ENCODE measurements around the gene NGEF. TPM values are rescaled to one million over a fixed set of nuclear protein-coding genes. Genes with fewer than 3 reads are reported as not detected.
A peak's percentile ranks its signal among the peaks of the same experiment; 100 is the strongest.
"Not testable (repeated sequence)": the region's sequence is repeated elsewhere in the genome, so short reads cannot be mapped to it uniquely, and the experiment has no call there.

NGEF gene
- total RNA-seq, 1 experiment from 2014 or later, result 2.7 TPM

DNA sequence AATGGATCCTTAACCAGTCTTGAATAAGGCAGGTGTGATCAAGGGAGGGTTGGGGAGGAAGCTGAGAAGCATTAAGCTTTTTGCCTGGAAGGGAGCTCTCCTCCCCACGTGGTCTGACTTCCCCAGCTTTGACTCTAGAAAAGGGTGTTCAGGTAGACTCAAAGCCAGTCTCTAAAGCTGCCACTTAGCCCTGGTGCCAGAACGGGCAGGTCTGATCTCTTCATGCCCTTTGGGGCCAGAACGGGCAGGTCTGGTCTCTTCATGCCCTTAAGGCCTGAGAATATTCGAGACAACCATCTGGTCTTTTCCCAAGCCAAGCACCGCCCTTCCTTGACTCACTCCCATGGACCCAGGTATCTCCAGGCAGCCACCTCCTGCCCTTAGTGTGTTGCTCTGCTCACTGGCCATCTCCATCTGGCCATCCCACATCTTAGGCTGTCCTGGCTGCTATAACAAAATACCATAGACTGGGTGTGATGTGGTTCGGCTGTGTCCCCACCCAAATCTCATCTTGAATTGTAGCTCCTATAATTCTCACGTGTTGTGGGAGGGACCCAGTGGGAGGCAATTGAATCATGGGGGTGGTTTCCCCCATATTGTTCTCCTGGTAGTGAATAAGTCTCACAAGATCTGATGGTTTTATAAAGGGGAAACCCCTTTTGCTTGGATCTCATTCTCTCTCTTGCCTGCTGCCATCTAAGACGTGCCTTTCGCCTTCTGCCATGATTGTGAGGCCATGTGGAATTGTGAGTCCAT lies 83.6 kb downstream of the NGEF start:
- DNase-seq (ENCODE audit: low read depth), result no peak

DNA sequence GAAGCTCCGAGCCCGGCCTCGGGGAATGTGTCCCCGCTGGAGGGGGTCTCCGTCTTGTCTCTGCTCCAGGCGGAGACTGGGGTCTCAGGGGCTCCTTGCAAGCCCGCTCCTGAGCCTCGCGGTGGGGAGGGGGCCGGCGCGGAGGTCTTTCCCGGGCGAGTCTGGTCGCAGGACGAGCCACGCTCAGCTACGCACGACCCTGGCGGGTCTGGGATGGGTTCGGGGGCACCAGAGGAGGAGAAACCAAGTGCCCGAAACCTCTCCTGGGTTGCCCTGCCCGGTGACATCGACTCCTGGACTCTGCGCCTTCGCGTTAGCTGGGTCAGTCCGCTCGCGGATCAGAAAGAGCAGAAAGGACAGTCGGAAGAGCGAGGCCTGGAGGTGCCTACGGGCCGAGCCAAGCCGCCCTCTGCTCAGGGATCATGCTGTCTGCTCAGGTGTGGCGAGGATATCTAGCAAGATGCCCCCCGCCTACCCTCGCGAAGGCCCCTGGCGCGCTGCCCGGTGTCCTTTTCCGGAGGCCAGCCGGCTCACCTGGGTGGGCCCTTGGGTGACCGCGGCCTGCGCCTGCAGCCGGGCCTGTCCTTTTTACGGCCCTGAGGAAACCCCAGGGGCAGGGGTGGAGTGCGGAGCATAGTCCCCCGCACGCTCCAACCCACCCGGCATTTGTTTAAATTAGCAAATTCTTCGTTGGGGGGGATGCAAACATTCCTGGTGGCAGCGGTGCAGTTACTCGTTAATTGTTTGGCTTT lies 84.3 kb downstream of the NGEF start:
- no peak for DNase-seq (ENCODE audit: low read depth)

DNA sequence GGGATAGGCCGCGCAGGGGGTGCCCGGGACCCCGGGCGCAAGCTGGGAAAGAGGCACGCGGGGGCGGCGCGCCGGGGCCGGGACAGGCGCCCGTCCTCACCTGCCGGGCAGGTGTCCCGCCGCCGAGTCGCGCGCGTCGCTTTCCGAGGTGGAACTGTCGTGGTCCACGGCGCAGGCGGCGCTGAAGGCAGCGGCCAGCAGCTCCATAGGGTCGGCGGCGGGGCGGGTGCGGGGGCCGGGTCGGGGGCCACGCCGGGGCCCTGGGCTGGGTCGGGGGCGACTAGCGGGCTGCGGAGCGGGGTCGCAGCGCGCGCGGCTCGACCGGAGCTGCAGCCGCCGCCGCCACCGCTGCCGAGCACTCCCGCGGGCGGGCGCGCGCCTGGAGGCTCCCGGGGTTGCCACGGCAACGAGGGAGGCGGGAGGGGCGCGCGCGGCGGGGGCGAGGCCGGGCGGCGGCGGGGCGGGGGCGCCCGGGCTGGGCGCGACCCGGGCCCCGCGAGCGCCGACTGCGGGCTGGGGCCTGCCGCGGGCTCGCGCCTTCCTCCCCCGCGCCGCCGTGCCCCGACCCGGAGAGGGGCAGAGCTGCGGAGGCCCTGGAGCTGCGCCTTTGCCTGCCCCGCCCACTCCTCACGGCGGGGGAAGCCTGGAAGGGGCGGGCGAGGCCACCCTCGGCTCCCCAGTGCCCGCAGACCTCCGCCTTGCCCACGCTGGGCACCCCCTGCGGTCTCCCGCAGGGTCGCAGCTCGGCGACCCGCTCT lies 85.1 kb downstream of the NGEF start:
- DNase-seq (ENCODE audit: low read depth), result no peak

DNA sequence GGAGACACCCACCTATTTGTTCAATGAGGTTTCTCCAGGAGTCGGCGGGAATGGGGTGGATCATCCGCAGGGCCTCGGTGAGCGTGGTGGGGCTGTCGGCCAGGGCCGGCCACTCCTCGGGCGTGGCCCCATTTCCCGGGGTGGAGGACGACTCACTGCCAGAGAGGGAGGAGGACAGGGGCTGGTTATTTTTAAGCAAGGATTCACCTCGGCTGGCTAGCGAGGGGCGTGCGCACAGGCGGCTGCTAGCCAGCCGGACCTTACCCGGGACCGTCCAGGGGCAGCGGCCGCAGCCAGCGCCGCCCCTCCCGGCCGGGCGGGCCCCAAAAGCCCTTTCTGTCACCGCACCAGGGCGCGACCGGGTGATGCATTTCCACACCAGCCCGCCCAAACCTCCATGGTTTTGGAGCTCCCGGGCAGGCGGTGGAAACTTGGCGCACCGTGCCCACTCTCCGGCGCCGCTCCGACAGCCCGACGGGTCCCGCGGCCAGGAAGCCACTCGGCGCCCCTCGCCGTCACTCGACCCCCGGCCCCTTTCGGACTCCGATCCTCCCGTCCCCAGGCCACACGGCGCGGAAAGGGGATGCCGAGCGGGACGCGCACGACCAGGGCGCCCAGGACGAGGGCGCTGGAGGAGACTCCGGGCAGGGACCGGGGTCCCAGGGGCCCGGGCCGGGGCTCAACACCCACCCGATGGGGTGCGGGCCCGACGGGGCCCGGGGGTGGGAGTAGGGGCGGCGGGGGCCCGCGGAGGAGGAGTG lies 85.8 kb downstream of the NGEF start:
- no peak for DNase-seq (ENCODE audit: low read depth)

DNA sequence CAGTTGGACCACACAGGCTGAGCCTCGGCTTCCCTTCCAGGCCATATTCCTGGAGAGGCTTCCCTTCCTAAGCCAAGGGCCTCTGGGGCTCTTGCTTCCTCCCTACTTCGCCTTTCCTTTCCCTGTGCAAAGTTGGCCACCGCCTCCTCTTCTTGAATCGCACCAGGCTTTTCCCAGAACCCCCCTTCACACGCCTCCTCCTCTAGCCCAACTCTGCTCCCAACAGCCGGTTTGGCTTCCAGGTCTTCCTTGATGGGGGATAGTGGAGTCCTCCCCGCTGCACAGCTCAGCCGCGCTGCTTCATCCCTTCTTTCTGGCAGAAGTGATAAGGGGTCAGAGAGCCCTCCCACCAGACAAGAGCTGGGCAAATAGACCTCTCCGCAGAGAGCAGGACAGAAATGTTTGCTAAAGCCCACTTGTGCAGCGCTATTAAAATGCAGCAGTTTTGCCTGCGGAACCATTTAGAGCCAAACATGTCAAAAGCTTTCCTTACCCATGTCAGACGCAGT lies 86.6 kb downstream of the NGEF start:
- DNase-seq (ENCODE audit: low read depth), result no peak

DNA sequence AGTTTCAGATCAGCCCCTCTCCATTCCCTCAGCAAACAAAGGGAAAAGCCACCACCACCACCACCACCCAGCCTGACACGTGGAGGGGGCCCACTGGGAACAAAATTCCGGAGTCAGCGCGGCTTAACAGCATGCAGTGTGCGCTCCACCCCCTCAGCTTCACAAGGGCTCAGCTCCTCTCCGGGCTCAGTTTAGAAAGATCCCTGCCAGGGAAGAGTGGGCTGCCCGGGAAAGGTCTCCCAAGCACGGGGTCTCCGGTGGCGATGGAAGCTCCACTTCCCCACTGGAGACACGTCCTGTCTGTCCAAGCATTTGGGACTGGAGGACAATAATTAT lies 87.3 kb downstream of the NGEF start:
- no peak for DNase-seq (ENCODE audit: low read depth)

DNA sequence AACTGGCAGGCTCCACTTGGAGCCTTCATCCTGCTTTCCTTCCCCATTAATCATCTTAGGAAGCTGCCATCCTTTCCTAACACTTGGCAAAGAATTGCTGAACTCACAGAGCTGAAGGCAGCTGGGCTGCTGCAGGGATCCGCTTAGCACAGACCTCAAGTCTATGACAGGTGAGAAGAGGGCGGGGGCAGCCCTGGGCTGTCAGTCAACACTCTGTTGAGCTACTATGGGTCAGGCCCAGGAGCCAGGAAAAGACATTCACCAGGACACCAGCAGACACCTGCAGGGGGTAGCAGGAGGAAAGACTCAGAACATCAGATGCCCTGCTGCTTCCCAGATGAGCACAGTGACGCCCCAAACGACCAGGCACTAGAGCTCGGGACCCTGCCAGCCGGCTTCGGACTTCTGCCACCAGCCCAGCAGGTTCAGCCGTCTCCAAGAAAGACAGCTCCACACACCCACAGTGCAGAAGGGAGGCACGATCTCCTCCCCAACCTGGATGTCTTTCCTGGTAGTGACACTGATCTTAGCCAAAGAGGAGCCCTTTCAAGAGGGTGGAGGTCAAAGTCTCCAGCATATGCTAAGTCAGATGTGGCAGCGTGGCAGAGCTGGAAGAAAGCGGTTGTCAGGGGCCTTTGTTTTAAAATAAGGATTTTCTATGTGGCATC lies 87.8 kb downstream of the NGEF start:
- no peak for DNase-seq (ENCODE audit: low read depth)

DNA sequence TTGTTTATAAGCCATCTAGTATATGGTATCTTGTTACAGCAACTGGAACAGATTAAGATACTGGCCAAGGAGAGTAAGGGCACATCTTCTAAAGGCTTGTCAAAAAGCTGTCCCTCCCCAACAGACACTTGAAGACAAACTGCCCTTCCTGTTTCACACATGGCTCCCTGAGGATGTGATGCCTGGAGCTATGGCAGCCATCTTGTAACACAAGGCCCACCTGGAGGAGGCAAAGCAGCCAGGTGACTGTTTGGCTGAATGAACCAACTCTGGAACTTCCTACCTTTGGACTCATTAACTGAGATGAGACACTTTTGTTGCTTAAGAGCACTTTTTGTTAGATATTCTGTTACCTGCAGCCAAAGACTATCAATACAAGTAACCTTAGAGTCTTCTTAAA lies 88.6 kb downstream of the NGEF start:
- DNase-seq (ENCODE audit: low read depth), result no peak

DNA sequence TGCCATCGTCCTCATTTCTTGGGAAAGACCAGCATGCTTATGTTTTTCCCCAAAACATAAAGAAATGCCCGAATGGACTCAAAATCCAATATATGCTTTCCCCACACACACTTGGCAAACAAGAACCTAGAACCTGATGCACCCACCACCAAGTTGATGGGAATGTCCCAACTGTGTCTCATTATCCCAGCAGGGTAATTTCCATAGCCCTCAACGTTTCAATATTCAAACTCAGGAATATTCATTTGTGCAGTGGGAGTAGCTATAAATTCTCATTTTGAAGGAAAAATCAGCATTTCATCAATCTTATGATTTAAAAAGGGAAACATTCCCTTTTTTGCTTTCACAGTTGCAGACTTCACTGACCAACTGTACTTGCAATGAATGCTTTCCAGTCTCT lies 92.3 kb downstream of the NGEF start:
- DNase-seq (ENCODE audit: low read depth), result no peak

DNA sequence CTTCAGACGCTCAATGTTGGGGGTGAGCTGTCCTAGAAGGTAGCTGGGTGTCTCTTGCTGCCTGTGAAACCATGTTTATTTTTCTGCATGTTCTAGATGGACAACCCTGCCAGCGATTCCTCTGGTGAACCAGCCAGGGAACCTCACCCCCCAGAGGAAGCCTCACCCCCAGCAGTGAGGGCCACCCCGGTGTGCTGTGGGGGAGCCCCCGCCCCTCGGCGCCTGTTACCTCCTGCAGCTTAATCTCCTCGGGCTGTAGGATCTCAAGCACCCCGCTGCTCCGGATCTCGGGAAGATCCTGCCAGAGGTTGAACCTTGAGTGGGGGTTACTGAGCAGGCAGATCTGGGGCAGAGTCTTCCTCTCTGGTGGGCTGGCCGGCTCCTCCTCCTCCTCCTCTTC lies 93.0 kb downstream of the NGEF start:
- DNase-seq (ENCODE audit: low read depth), result no peak

DNA sequence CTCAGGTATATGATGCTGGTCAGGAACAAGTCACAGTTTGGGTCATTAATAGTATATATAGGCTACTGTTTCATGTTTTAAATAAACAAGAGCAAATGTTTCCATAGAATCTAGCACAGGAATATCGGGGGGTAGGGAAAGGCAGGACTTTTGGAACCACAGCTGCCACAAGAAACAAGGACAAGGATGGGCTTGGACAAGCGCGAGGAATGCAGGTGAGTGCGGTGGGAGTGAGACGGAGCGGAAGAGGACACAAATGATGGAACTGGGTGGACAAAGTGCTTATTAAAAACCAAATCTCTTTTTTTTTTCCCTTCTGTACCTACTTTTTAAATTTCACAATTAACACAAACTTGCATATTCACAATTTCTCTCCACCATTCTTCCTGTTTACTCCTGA lies 93.9 kb downstream of the NGEF start:
- DNase-seq (ENCODE audit: low read depth), result no peak

DNA sequence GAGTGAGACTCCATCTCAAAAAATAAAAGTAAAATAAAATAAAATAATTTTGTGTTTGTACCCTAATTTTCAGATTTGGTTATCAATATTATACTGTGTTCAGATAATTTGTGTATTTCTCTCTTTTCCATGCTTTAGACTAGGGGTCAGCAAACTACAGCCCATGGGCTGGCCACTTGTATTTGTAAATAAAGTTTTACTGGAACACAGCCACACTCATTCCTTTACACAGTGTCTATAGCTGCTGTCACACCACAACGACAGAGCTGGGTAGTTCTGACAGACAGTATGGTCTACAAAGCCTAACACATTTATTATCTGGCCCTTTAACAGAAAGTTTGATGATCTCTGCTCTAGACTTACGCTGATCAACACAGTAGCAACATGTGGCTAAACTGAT lies 99.2 kb downstream of the NGEF start:
- no peak for DNase-seq (ENCODE audit: low read depth)

DNA sequence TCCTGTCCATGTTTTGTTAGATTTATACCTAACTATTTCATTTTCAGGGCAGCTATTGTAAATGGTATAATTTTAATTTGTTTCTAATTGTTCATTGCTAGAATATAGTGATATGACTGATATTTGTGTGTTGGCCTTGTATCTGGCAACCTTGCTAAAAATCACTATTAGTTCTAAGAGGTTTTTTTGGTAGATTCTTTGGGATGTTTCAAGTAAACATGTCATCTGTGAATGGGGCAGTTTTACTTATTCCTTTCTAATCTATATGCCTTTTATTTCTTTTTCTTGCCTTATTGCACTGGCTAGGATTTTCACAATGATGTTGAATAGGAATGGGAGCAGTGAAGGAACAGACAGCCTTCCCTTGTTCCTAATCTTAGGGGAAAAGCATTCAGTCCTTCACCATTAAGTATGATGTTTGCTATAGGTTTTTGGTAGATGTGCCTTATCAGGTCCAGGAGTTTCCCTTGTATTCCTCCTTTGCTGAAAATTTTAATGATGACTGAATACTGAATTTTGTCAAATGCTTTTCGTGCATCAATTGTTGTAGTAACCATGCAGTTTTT lies 101.3 kb downstream of the NGEF start:
- DNase-seq (ENCODE audit: low read depth), result no peak

DNA sequence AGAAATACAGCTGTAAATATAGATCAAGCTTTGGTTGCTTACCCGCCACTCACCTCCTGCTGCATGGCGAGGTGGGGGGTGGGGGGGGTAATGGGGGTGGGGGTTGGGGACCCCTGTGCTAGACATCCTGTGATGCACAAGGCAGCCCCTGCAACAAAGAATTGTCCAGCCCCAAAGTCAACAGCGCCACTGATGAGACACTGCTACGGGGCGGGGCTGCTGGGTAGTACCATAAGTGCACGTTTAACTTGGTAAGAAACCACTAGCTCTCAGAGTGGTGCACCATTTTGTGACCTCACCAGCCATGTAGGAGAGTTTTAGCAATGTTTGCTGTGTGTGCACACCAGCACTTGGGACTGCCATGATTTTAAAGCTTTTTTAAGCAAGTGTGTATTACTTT lies 102.7 kb downstream of the NGEF start:
- no peak for DNase-seq (ENCODE audit: low read depth)

DNA sequence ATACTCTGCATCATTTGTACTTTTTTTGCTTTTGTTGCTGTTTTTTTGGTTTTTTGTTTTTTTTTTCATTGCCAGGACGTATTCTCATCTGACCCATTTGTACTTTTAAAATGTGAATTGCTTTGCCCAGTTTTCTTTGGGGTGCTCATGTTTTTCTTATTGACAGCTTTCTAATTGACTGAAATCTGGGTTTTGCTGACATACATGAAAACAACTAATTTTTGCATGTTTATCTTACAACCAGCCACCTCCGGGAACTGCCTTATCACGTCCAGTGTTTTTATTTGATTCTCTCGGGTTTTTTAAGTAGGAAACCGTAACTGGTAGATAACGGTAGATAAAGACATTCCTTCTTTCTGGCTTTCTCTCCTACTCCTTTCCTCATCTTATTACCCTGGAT lies 104.4 kb downstream of the NGEF start:
- DNase-seq (ENCODE audit: low read depth), result no peak

DNA sequence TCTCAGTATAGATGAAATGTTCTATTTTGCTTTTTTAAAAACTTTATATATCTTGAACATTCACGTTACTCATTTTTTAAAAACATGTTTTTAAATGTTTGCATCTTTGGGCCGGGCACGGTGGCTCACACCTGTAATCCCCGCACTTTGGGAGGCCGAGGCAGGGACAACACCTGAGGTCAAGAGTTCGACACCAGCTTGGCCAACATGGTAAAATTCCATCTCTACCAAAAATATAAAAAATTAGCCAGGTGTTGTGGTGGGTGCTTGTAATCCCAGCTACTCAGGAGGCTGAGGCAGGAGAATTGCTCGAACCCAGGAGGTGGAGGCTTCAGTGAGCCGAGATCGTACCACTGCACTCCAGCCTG lies 105.4 kb downstream of the NGEF start:
- not testable (repeated sequence) for DNase-seq (ENCODE audit: low read depth)

DNA sequence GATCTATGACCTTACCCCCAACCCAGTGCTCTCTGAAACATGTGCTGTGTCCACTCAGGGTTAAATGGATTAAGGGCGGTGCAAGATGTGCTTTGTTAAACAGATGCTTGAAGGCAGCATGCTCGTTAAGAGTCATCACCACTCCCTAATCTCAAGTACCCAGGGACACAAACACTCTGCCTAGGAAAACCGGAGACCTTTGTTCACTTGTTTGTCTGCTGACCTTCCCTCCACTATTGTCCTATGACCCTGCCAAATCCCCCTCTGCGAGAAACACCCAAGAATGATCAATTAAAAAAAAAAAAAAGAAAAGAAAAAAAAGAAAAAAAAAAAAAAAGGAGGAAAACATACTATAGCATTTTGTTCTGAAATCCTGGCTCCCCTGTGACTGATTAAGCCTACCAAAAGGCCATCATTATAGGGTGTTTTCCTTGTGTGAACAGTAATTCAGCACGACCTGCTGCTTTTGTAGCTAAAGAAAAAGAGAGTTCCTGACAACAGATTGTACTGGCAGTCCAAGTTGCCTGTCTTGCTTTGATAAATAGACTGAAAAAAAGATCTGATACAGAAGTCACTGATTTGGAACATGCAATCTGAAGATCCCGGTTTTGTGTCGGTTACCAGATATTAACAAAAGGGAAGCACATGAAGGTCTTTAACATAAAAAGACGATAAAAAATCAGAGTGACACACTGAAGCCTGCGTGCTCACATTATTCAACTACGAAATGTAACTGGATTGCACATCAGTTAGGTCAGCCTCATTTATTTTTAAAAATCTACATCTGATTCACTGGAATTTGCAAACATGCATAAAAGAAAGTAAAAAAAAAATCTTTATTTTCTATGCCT lies 106.0 kb downstream of the NGEF start:
- DNase-seq (ENCODE audit: low read depth), result not testable (repeated sequence)

DNA sequence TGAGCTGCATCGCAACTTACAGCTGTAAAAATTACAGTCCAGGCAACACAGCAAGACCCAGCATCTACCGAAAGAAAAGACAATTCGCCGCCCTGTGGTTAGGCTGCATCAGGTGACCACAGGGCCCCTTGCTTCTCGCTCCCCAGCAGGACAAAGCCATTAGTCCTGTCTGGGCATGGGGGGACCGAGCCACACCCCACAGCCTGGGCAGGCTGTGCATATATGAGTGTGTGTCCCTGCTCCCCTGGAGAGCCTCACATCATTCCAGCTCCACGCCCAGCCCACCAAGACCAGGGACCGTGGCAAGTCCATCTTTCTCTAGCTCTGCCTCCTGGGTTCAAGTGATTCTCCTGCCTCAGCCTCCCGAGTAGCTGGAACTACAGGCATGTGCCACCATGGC lies 109.1 kb downstream of the NGEF start:
- no peak for DNase-seq (ENCODE audit: low read depth)

DNA sequence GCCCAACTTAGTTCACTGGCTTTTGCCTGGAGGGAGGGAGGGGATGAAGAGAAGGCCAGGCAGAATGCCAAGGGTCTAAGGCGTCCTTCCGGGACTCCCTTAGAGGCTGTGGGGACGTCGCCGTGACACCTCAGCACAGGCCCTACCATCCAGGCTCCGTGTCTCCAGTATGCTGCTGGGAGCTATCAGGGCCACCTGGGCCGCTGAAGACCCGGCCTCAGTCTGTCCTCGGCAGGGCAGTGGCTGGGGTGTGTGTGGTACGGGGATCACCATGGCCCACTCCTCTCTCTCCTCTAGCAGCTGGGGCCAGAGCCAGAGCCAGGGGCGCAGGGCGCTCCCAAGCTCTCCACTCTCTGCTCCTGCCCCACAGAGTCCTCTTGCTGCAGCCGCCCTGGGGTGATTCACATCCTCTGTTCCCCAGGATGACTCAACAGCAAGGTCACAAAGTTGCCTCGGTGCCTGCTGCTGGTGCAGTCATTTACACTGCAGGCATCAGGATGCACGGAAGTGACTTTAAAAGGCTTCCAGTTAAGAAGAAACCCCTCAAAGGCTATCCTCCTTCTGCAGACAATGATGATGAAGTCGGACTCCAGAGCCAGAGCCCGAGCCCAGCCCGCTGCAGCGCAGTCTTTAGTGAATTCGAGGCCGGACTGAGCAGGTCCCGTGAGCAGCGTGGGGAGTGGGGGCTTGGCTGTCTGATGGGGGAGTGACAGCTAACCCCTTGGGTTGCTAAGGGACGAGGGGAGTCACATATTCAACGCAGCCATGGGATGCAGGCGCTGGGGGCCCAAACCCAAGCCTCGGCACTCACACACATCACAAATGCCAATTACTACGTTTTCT lies 111.1 kb downstream of the NGEF start:
- peak; percentile 96 for DNase-seq (ENCODE audit: low read depth)

All from HT1080 (cell line).